Non-pigmented ciliary epithelial cell (primary cell): ENCODE data around the gene RPS6KA2.

Experiments used
- DNase-seq: peaks from one replicate; pipeline ENCODE4 v3.0.0-alpha.2; 2010; ENCODE audit warnings: low read depth

RPS6KA2 gene

GRCh38 chr6:166501246-166501645, 125.8 kb downstream of the RPS6KA2 start:
- no peak for DNase-seq

- DNase-seq: no peak
These were observed 126.8 kb downstream of the RPS6KA2 start for GRCh38 chr6:166500246-166500645.

GRCh38 chr6:166499350-166500163, 127.5 kb downstream of the RPS6KA2 start:
- no peak for DNase-seq

- DNase-seq: no peak
These were observed 128.2 kb downstream of the RPS6KA2 start for GRCh38 chr6:166498661-166499349.

- no peak for DNase-seq
These were observed 128.8 kb downstream of the RPS6KA2 start for GRCh38 chr6:166498228-166498627.

- DNase-seq: no peak
These were observed 129.8 kb downstream of the RPS6KA2 start for GRCh38 chr6:166497087-166497899.

- DNase-seq: no peak
These were observed 130.6 kb downstream of the RPS6KA2 start for GRCh38 chr6:166496460-166496859.

- DNase-seq: no peak
These were observed 131.3 kb downstream of the RPS6KA2 start for GRCh38 chr6:166495487-166496314.

GRCh38 chr6:166494757-166495486, 132.1 kb downstream of the RPS6KA2 start:
- no peak for DNase-seq

- no peak for DNase-seq
These were observed 133.0 kb downstream of the RPS6KA2 start for GRCh38 chr6:166494101-166494441.

- DNase-seq: no peak
These were observed 133.5 kb downstream of the RPS6KA2 start for GRCh38 chr6:166493427-166494100.

GRCh38 chr6:166492092-166492741, 134.8 kb downstream of the RPS6KA2 start:
- DNase-seq: no peak

GRCh38 chr6:166490671-166491500, 136.2 kb downstream of the RPS6KA2 start:
- DNase-seq: peak; percentile 57

GRCh38 chr6:166489301-166490155, 137.5 kb downstream of the RPS6KA2 start:
- no peak for DNase-seq

GRCh38 chr6:166488701-166489100, 138.3 kb downstream of the RPS6KA2 start:
- DNase-seq: no peak

GRCh38 chr6:166488076-166488685, 138.9 kb downstream of the RPS6KA2 start:
- DNase-seq: peak; percentile 18

GRCh38 chr6:166487148-166487547, 139.9 kb downstream of the RPS6KA2 start:
- no peak for DNase-seq

GRCh38 chr6:166486536-166486880, 140.5 kb downstream of the RPS6KA2 start:
- no peak for DNase-seq
